HEK293 (cell line): Measurements from ENCODE around the gene GYPC.

ENCODE experiments used
- CTCF ChIA-PET: fragments of 350-600 bp; formaldehyde crosslinking; extraction: SDS; loops from one replicate; lab custom pipeline; 2021; ENCODE audit warnings: antibody characterized with exemption; lab: Yijun Ruan, JAX
- POLR2A ChIA-PET: fragments of 300-600 bp; formaldehyde crosslinking; extraction: SDS; loops from one replicate; lab custom pipeline; 2020; ENCODE audit warnings: antibody characterized with exemption, inconsistent platforms; lab: Yijun Ruan, JAX
- H3K27ac ChIP-seq: fragments of 200-500 bp; sonication (Bioruptor generic); 2 replicates; pipeline ENCODE4 v1.5.1; 2014; ENCODE audit warnings: low read depth, low read length, control low read depth, inconsistent platforms; ENCODE audit errors: extremely low read depth
- H3K36me3 ChIP-seq, 2 experiments: fragments of 200-500 bp in 1 of 2; sonication (Bioruptor generic) in 1 of 2; 1 replicate in 1 of 2; 2 replicates in 1 of 2; pipeline ENCODE4 v1.5.1; 2014 to 2017; ENCODE audit warnings: inconsistent platforms in 2 of 2, low read length in 2 of 2; ENCODE audit not compliant: control insufficient read depth in 2 of 2, insufficient read depth in 1 of 2
- H3K4me1 ChIP-seq: fragments of 200-500 bp; sonication (Bioruptor generic); 2 replicates; pipeline ENCODE4 v1.5.1; 2014; ENCODE audit warnings: mild to moderate bottlenecking, low read length, inconsistent platforms; ENCODE audit not compliant: control insufficient read depth, insufficient read depth
- H3K4me3 ChIP-seq: 2 replicates; pipeline ENCODE4 v1.5.1; 2011; ENCODE audit warnings: low read depth, mild to moderate bottlenecking, control low read depth, low read length, moderate library complexity
- H3K9me3 ChIP-seq: fragments of 200-500 bp; sonication (Bioruptor generic); 2 replicates; pipeline ENCODE4 v1.5.1; 2014; ENCODE audit warnings: low read depth, low read length, inconsistent platforms; ENCODE audit not compliant: control insufficient read depth, insufficient read depth
- BCL11A ChIP-seq: fragments of 450-650 bp; formaldehyde crosslinking; IDR thresholded peaks from 2 replicates; pipeline ENCODE4 v1.5.1; 2016; ENCODE audit warnings: low read depth, missing biosample characterization, missing genetic modification characterization
- EGR2 ChIP-seq: fragments of 450-650 bp; formaldehyde crosslinking; IDR thresholded peaks from 2 replicates; pipeline ENCODE4 v1.5.1; 2016; ENCODE audit warnings: low read depth, missing biosample characterization, missing genetic modification characterization
- GLI4 ChIP-seq: fragments of 450-650 bp; formaldehyde crosslinking; IDR thresholded peaks from 2 replicates; pipeline ENCODE4 v1.5.1; 2016; ENCODE audit warnings: missing biosample characterization, missing genetic modification characterization
- KLF10 ChIP-seq: fragments of 450-650 bp; IDR thresholded peaks from 2 replicates; pipeline ENCODE4 v1.5.1; 2018; ENCODE audit warnings: missing biosample characterization, mild to moderate bottlenecking, missing genetic modification characterization
- PRDM1 ChIP-seq: fragments of 450-650 bp; formaldehyde crosslinking; IDR thresholded peaks from 2 replicates; pipeline ENCODE4; 2016; ENCODE audit warnings: missing biosample characterization, missing genetic modification characterization
- REPIN1 ChIP-seq: fragments of 450-650 bp; formaldehyde crosslinking; IDR thresholded peaks from 2 replicates; pipeline ENCODE4 v1.5.1; 2017; ENCODE audit warnings: missing biosample characterization, missing genetic modification characterization, low read depth
- SETDB1 ChIP-seq: IDR thresholded peaks from one replicate; pipeline ENCODE4 v1.6.1; 2017; ENCODE audit warnings: mild to moderate bottlenecking, low read length, moderate library complexity, mixed read lengths; ENCODE audit not compliant: insufficient read length
- ZFP69B ChIP-seq: fragments of 450-650 bp; formaldehyde crosslinking; IDR thresholded peaks from 2 replicates; pipeline ENCODE4 v1.5.1; 2016; ENCODE audit warnings: missing biosample characterization, missing genetic modification characterization
- ZNF169 ChIP-seq: fragments of 450-650 bp; formaldehyde crosslinking; IDR thresholded peaks from 2 replicates; pipeline ENCODE4 v1.5.1; 2016; ENCODE audit warnings: missing biosample characterization, missing genetic modification characterization
- ZNF175 ChIP-seq: fragments of 450-650 bp; formaldehyde crosslinking; IDR thresholded peaks from 2 replicates; pipeline ENCODE4 v1.5.1; 2016; ENCODE audit warnings: missing biosample characterization, missing genetic modification characterization
- ZNF211 ChIP-seq: fragments of 450-650 bp; formaldehyde crosslinking; IDR thresholded peaks from 2 replicates; pipeline ENCODE4 v1.5.1; 2016; ENCODE audit warnings: low read depth, missing biosample characterization, missing genetic modification characterization
- ZNF239 ChIP-seq: fragments of 450-650 bp; formaldehyde crosslinking; IDR thresholded peaks from 2 replicates; pipeline ENCODE4 v1.5.1; 2016; ENCODE audit warnings: missing biosample characterization, missing genetic modification characterization
- ZNF404 ChIP-seq: fragments of 450-650 bp; formaldehyde crosslinking; IDR thresholded peaks from 2 replicates; pipeline ENCODE4 v1.5.1; 2017; ENCODE audit warnings: missing biosample characterization, missing genetic modification characterization
- ZNF585B ChIP-seq: fragments of 450-650 bp; formaldehyde crosslinking; IDR thresholded peaks from 2 replicates; pipeline ENCODE4 v1.5.1; 2016; ENCODE audit warnings: missing biosample characterization, missing genetic modification characterization
- ZNF747 ChIP-seq: fragments of 450-650 bp; formaldehyde crosslinking; IDR thresholded peaks from 2 replicates; pipeline ENCODE4 v1.5.1; 2016; ENCODE audit warnings: missing biosample characterization, missing genetic modification characterization
- ZNF791 ChIP-seq: fragments of 450-650 bp; formaldehyde crosslinking; IDR thresholded peaks from 2 replicates; pipeline ENCODE4 v1.5.1; 2016; ENCODE audit warnings: missing biosample characterization, missing genetic modification characterization
- TF ChIP-seq, protein P1 (sequence below): fragments of 450-650 bp; formaldehyde crosslinking; IDR thresholded peaks from 2 replicates; pipeline ENCODE4 v1.5.1; 2016; ENCODE audit warnings: missing biosample characterization, missing genetic modification characterization
- TF ChIP-seq, protein P2 (sequence below): fragments of 450-650 bp; formaldehyde crosslinking; IDR thresholded peaks from 2 replicates; pipeline ENCODE4 v1.5.1; 2017; ENCODE audit warnings: missing biosample characterization, missing genetic modification characterization
- TF ChIP-seq, protein P3 (sequence below): fragments of 450-650 bp; formaldehyde crosslinking; IDR thresholded peaks from 2 replicates; pipeline ENCODE4 v1.5.1; 2016; ENCODE audit warnings: missing biosample characterization, missing genetic modification characterization
- TF ChIP-seq, protein P4 (sequence below): fragments of 450-650 bp; formaldehyde crosslinking; IDR thresholded peaks from 2 replicates; pipeline ENCODE4 v1.5.1; 2017; ENCODE audit warnings: missing biosample characterization, missing genetic modification characterization

Gene GYPC

DNA sequence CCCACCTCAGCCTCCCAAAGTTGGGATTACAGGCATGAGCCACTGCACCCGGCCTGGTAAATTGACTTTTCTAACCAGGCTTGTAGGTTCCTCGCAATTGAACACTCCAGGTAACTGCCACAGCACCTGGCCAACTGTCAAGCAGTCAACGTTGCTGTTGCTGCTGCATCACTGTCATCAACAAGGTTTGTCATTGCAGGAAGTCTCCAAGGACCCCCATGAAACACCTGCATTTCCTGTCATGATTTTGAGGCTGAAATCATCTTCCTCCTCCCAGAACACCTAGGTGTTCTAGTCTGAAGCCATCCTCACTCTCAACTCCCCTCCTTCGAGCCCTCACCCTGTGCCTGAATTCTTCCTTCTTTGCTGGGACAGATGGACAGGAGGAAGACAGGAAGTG is 29.7 kb downstream of the GYPC start:
- ChIA-PET POLR2A (no interaction called here), CTCF (no interaction called here)
- Histone ChIP-seq H3K4me3 (no peak overlapping the region), H3K36me3 (no peaks in the 10 kb centered on the region), H3K4me1 (no peaks in the 10 kb centered on the region), H3K27ac (no peak overlapping the region), H3K9me3 (no peaks in the 10 kb centered on the region)
- TF ChIP-seq ZNF239 (tag by site-specific recombination), result no peak

DNA sequence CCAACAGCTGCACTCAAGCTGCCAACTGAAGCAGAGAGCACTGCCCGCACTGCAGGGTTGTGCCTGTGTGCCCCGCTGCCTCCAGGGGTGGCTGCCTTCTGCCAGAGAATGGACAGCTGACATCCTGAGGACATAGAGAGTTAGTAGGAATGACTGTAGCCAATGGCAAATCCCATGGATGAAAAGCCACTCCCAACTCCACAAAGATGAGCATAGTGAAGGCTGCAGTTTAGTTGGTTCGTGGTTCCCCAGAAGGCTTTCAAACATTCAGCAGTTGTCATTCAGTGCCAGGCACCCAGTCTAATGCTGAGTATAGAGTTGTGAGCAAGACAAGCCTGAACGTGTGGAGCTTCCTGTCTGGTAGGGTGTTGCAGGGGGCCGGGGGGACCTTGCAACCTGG is 30.3 kb downstream of the GYPC start:
- ChIA-PET CTCF (no interaction called here), POLR2A (no interaction called here)
- Histone ChIP-seq H3K9me3 (no peaks in the 10 kb centered on the region), H3K27ac (no peak overlapping the region), H3K4me3 (no peak overlapping the region)
- TF ChIP-seq BCL11A (tag by site-specific recombination) (no peak), ZFP69B (tag by site-specific recombination) (no peak), KLF10 (tag by site-specific recombination) (no peak), ZNF169 (tag by site-specific recombination) (no peak), SETDB1 (no peak), PRDM1 (tag by site-specific recombination) (no peak), ZNF404 (no peak), ZNF211 (tag by site-specific recombination) (no peak), ZNF747 (tag by site-specific recombination) (no peak), GLI4 (tag by site-specific recombination) (no peak), EGR2 (tag by site-specific recombination) (no peak), ZNF175 (tag by site-specific recombination) (no peak), ZNF791 (tag by site-specific recombination) (no peak), REPIN1 (no peak), ZNF585B (tag by site-specific recombination) (no peak)
- TF ChIP-seq, protein P1, sequence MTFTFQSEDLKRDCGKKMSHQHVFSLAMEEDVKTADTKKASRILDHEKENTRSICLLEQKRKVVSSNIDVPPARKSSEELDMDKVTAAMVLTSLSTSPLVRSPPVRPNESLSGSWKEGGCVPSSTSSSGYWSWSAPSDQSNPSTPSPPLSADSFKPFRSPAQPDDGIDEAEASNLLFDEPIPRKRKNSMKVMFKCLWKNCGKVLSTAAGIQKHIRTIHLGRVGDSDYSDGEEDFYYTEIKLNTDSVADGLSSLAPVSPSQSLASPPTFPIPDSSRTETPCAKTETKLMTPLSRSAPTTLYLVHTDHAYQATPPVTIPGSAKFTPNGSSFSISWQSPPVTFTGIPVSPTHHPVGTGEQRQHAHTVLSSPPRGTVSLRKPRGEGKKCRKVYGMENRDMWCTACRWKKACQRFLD (tag by site-specific recombination), result no peak
- TF ChIP-seq, protein P2, sequence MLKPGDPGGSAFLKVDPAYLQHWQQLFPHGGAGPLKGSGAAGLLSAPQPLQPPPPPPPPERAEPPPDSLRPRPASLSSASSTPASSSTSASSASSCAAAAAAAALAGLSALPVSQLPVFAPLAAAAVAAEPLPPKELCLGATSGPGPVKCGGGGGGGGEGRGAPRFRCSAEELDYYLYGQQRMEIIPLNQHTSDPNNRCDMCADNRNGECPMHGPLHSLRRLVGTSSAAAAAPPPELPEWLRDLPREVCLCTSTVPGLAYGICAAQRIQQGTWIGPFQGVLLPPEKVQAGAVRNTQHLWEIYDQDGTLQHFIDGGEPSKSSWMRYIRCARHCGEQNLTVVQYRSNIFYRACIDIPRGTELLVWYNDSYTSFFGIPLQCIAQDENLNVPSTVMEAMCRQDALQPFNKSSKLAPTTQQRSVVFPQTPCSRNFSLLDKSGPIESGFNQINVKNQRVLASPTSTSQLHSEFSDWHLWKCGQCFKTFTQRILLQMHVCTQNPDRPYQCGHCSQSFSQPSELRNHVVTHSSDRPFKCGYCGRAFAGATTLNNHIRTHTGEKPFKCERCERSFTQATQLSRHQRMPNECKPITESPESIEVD (tag by site-specific recombination), result no peak
- TF ChIP-seq, protein P3, sequence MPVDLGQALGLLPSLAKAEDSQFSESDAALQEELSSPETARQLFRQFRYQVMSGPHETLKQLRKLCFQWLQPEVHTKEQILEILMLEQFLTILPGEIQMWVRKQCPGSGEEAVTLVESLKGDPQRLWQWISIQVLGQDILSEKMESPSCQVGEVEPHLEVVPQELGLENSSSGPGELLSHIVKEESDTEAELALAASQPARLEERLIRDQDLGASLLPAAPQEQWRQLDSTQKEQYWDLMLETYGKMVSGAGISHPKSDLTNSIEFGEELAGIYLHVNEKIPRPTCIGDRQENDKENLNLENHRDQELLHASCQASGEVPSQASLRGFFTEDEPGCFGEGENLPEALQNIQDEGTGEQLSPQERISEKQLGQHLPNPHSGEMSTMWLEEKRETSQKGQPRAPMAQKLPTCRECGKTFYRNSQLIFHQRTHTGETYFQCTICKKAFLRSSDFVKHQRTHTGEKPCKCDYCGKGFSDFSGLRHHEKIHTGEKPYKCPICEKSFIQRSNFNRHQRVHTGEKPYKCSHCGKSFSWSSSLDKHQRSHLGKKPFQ (tag by site-specific recombination), result no peak
- TF ChIP-seq, protein P4, sequence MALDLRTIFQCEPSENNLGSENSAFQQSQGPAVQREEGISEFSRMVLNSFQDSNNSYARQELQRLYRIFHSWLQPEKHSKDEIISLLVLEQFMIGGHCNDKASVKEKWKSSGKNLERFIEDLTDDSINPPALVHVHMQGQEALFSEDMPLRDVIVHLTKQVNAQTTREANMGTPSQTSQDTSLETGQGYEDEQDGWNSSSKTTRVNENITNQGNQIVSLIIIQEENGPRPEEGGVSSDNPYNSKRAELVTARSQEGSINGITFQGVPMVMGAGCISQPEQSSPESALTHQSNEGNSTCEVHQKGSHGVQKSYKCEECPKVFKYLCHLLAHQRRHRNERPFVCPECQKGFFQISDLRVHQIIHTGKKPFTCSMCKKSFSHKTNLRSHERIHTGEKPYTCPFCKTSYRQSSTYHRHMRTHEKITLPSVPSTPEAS, result no peak
- TF ChIP-seq, all 188 proteins: peak for 0
- Histone ChIP-seq H3K36me3 (no peaks in the 10 kb centered on the region), H3K4me1 (no peaks in the 10 kb centered on the region)
